AG09309 (cell line): Measurements from ENCODE around the gene LCOR.

Experiments
- DNase-seq: peaks from one replicate; pipeline ENCODE4 v3.0.0-alpha.2; 2010; ENCODE audit warnings: low read depth
- H3K4me3 ChIP-seq: 2 replicates; pipeline ENCODE4 v1.5.1; 2011; ENCODE audit warnings: mild to moderate bottlenecking, low read depth, low read length, moderate library complexity; ENCODE audit not compliant: control insufficient read depth
- CTCF ChIP-seq: IDR thresholded peaks from 2 replicates; pipeline ENCODE4 v1.5.1; 2011; ENCODE audit warnings: mild to moderate bottlenecking, low read depth, low read length, inconsistent platforms; ENCODE audit not compliant: insufficient read depth, control insufficient read depth; ENCODE audit errors: missing control alignments

Gene LCOR

DNA sequence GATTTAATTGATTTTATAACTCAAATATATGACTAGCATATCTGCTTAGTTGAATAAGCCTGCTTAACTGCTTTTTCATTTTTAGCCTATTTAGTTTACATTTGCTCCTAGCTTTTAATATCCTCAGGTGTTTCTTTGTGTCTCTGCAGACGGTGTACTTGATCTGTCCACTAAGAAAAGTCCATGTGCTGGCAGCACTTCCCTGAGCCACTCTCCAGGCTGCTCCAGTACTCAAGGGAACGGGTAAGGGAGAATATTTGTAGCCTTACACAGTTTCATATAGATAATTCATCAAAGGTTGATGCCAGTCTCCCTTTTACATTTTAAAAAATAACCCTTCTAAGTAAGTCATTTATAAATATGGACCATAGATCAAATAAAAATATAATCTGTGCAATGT is 119.9 kb downstream of the LCOR start:
- no peak overlapping the region for H3K4me3 ChIP-seq
- TF ChIP-seq CTCF: no peak
- no peak for DNase-seq

- no peak for TF ChIP-seq CTCF
- H3K4me3 ChIP-seq: no peak overlapping the region
- DNase-seq: no peak
These were observed 123.7 kb downstream of the LCOR start for GRCh38 chr10:96955794-96956193.

- no peak overlapping the region for H3K4me3 ChIP-seq
- TF ChIP-seq CTCF: no peak
These were observed 126.0 kb downstream of the LCOR start for GRCh38 chr10:96958071-96958470.

DNA sequence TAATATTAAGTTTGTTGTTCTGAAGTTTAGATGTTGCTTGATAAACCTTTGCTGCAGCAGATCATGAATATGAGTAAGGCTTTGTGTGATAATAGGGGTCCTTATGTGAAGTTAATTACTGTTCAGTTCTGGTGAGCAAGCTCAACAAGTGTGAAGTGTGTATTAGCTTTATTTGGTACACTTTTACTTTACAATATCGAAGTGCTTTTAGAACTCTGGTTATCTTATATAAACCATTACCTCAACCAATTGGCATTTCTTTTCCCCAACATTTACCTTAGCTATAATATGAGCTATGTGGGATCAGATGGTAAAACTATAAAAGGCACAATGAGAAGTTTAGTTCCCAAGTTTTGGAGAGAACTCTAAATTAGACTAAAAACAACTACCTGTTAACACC is 127.6 kb downstream of the LCOR start:
- no peak overlapping the region for H3K4me3 ChIP-seq
- TF ChIP-seq CTCF: no peak
- DNase-seq: no peak

More at GRCh38 chr10:96958071-96958470, 126.0 kb downstream of the LCOR start:
- no peak for DNase-seq

DNA sequence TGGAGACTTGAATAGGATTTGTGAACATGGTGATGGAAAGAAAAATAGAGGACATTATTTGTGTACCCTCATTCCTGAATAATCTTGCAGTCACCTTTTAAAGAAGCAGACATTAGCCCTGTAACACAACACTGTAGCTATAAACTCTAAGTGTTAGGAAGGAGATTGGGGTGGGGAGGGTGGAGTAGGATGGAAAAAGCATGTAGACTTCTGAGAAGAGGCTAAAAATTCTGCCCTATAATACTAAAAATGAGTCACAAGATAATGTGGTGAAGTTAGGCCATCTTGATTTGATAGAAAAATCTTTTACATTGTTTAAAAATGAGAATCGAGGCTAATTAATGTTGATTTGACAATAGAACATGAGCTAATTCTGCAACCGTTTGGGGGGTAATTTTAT is 128.8 kb downstream of the LCOR start:
- DNase-seq: peak; percentile 13
- no peak for TF ChIP-seq CTCF
- no peak overlapping the region for H3K4me3 ChIP-seq

DNA sequence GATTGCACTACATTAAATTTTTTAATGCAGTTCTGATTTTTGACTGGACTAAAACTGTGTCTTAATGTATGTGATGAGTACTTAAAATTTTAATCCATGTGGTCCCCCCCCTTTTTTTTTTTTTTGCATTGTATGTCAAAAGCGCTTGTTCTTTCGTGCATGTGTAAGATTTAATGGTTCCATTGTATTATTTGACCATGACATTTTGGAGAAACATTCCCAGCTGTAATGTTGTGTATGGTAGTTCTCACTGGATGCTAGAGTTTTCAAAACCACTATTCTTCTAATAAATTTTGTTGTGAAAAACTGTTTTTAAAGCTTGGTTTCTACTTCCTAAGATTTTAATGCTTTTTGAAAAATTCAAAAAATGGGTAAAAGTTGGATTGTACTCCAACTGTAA is 132.0 kb downstream of the LCOR start:
- DNase-seq: no peak
- no peak overlapping the region for H3K4me3 ChIP-seq
- no peak for TF ChIP-seq CTCF

GRCh38 chr10:96967847-96968246 is 135.7 kb downstream of the LCOR start:
- H3K4me3 ChIP-seq: no peak overlapping the region
- no peak for TF ChIP-seq CTCF
- DNase-seq: peak; percentile 28
